AG09319 (cell line): ENCODE results near the gene MAST2.

Experiments
- DNase-seq: peaks from one replicate; pipeline ENCODE4 v3.0.0-alpha.2; 2010; ENCODE audit warnings: low read depth; ENCODE audit errors: extremely low read depth
- CTCF ChIP-seq: IDR thresholded peaks from 2 replicates; pipeline ENCODE4 v1.5.1; 2011; ENCODE audit warnings: low read depth, mild to moderate bottlenecking, inconsistent platforms, low read length, moderate library complexity

The MAST2 gene

GRCh38 chr1:45803299-45803780, at the start of gene MAST2:
MAST2 (plus strand) TSS chr1:45803612; CDS start chr1:45803896, 284 bp downstream.
- peak; percentile 58 for DNase-seq

GRCh38 chr1:45755697-45756096, 47.7 kb upstream of the MAST2 start:
- TF ChIP-seq CTCF: no peak
- no peak for DNase-seq

More at GRCh38 chr1:45803299-45803780, at the start of gene MAST2:
- no peak for TF ChIP-seq CTCF

- TF ChIP-seq CTCF: no peak
These were observed 41.1 kb upstream of the MAST2 start for GRCh38 chr1:45762291-45762690.

GRCh38 chr1:45765999-45766792, 37.2 kb upstream of the MAST2 start:
- TF ChIP-seq CTCF: no peak
- no peak for DNase-seq

More at GRCh38 chr1:45762291-45762690, 41.1 kb upstream of the MAST2 start:
- DNase-seq: no peak

GRCh38 chr1:45767035-45767434, 36.4 kb upstream of the MAST2 start:
- peak; percentile 67 for DNase-seq
- TF ChIP-seq CTCF: no peak

- TF ChIP-seq CTCF: no peak
These were observed 34.0 kb upstream of the MAST2 start for GRCh38 chr1:45769261-45769932.

GRCh38 chr1:45772971-45773370, 30.4 kb upstream of the MAST2 start:
- no peak for TF ChIP-seq CTCF
- DNase-seq: no peak

More at GRCh38 chr1:45769261-45769932, 34.0 kb upstream of the MAST2 start:
- DNase-seq: no peak
